SK-N-SH treated with all-trans-retinoic acid at 6 μM for 48 hours (cell line): Measurements from ENCODE around the gene GPHN.

Source experiments
- ATAC-seq: fragments of 200-7000 bp; cut with Tn5 transposase; 3 replicates; pipeline ENCODE4 v1.9.1; 2020; ENCODE audit warnings: mild to moderate bottlenecking, moderate library complexity
- ARNTL ChIP-seq: fragments of 450-650 bp; formaldehyde crosslinking; IDR thresholded peaks from 2 replicates; pipeline ENCODE4 v1.5.0; 2020; ENCODE audit warnings: low read depth, mild to moderate bottlenecking, moderate library complexity, borderline replicate concordance
- CSDC2 ChIP-seq: fragments of 250-450 bp; sonication (Bioruptor Pico); IDR thresholded peaks from 2 replicates; pipeline ENCODE4 v1.5.0; 2020; ENCODE audit warnings: mild to moderate bottlenecking, moderate library complexity
- GLIS3 ChIP-seq: fragments of 250-450 bp; sonication (Bioruptor Pico); IDR thresholded peaks from 2 replicates; pipeline ENCODE4 v1.5.0; 2020; ENCODE audit warnings: mild to moderate bottlenecking, moderate library complexity
- OSR1 ChIP-seq: fragments of 250-450 bp; sonication (Bioruptor Pico); IDR thresholded peaks from 2 replicates; pipeline ENCODE4 v1.8.0; 2022; ENCODE audit warnings: moderate library complexity, mild to moderate bottlenecking, inconsistent platforms
- POU6F1 ChIP-seq: fragments of 250-450 bp; sonication (Bioruptor Pico); IDR thresholded peaks from 2 replicates; pipeline ENCODE4 v1.8.0; 2021; ENCODE audit warnings: low read depth, mild to moderate bottlenecking, moderate library complexity, borderline replicate concordance
- PPARA ChIP-seq: fragments of 250-450 bp; sonication (Bioruptor Pico); IDR thresholded peaks from 2 replicates; pipeline ENCODE4 v1.5.0; 2020; ENCODE audit warnings: mild to moderate bottlenecking, borderline replicate concordance
- RARB ChIP-seq: fragments of 250-450 bp; sonication (Bioruptor Pico); IDR thresholded peaks from 2 replicates; pipeline ENCODE4 v1.8.0; 2021; ENCODE audit warnings: mild to moderate bottlenecking, moderate library complexity
- SNAI2 ChIP-seq: fragments of 250-450 bp; sonication (Bioruptor Pico); IDR thresholded peaks from 2 replicates; pipeline ENCODE4 v1.5.0; 2020; ENCODE audit warnings: mild to moderate bottlenecking, moderate library complexity
- TOX ChIP-seq: fragments of 250-450 bp; sonication (Bioruptor Pico); IDR thresholded peaks from 2 replicates; pipeline ENCODE4 v1.8.0; 2021; ENCODE audit warnings: mild to moderate bottlenecking, moderate library complexity, borderline replicate concordance
- TSHZ2 ChIP-seq: fragments of 250-450 bp; sonication (Bioruptor Pico); IDR thresholded peaks from 2 replicates; pipeline ENCODE4 v1.5.0; 2020; ENCODE audit warnings: mild to moderate bottlenecking, moderate library complexity
- ZC3H10 ChIP-seq: fragments of 250-450 bp; sonication (Bioruptor Pico); IDR thresholded peaks from 2 replicates; pipeline ENCODE4 v1.5.1; 2021; ENCODE audit warnings: mild to moderate bottlenecking, moderate library complexity
- ZFP30 ChIP-seq: fragments of 450-650 bp; formaldehyde crosslinking; IDR thresholded peaks from 2 replicates; pipeline ENCODE4 v1.5.0; 2022; ENCODE audit warnings: mild to moderate bottlenecking, moderate library complexity
- ZNF565 ChIP-seq: fragments of 450-650 bp; formaldehyde crosslinking; conservative IDR thresholded peaks from 2 replicates; pipeline ENCODE4 v1.5.0; 2020; ENCODE audit warnings: low read depth, mild to moderate bottlenecking, moderate library complexity
- ZNF70 ChIP-seq: fragments of 450-650 bp; formaldehyde crosslinking; IDR thresholded peaks from 2 replicates; pipeline ENCODE4 v1.5.0; 2020; ENCODE audit warnings: mild to moderate bottlenecking, moderate library complexity
- ZNF8 ChIP-seq: fragments of 450-650 bp; formaldehyde crosslinking; IDR thresholded peaks from 2 replicates; pipeline ENCODE4 v1.5.0; 2020; ENCODE audit warnings: mild to moderate bottlenecking, moderate library complexity
- TF ChIP-seq, protein P1 (sequence below): fragments of 250-450 bp; sonication (Bioruptor Pico); IDR thresholded peaks from 2 replicates; pipeline ENCODE4 v1.5.1; 2020; ENCODE audit warnings: low read depth, mild to moderate bottlenecking, moderate library complexity
- TF ChIP-seq, protein P2 (sequence below): fragments of 250-450 bp; sonication (Bioruptor Pico); IDR thresholded peaks from 2 replicates; pipeline ENCODE4 v1.5.1; 2021; ENCODE audit warnings: mild to moderate bottlenecking, moderate library complexity

Gene GPHN

DNA sequence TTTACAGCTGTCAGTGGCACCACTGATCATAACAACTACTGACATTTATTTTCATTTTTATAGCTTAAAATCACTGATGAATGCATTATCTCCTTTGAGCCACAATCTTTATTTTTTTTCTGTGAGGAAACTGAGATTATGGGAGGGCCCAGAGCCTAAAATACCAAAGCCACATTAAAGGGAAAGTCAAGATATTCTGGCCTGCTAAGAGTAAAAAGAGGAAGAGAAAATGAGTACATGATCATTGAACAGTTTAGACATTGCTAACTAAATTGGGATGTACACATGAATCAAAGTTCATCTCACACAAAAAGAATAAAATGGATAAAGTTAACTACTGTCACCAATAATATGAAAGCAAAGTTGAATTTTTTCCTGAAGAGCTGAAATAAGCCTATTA lies 510.8 kb downstream of the GPHN start:
- no peak for TF ChIP-seq POU6F1 (CRISPR knock-in tag)
- no peak for TF ChIP-seq CSDC2 (CRISPR knock-in tag)
- no peak for TF ChIP-seq SNAI2 (CRISPR knock-in tag)
- no peak for TF ChIP-seq TOX (CRISPR knock-in tag)
- no peak for TF ChIP-seq PPARA (CRISPR knock-in tag)
- no peak for TF ChIP-seq TSHZ2 (CRISPR knock-in tag)
- TF ChIP-seq ARNTL (CRISPR knock-in tag), result no peak
- ATAC-seq, result no peak

GRCh38 chr14:67019796-67020195 lies 511.8 kb downstream of the GPHN start:
- TF ChIP-seq SNAI2 (CRISPR knock-in tag), result no peak
- no peak for TF ChIP-seq POU6F1 (CRISPR knock-in tag)
- TF ChIP-seq ZFP30 (CRISPR knock-in tag), result no peak
- no peak for TF ChIP-seq ZNF8 (CRISPR knock-in tag)
- no peak for TF ChIP-seq TOX (CRISPR knock-in tag)
- TF ChIP-seq, protein P1, sequence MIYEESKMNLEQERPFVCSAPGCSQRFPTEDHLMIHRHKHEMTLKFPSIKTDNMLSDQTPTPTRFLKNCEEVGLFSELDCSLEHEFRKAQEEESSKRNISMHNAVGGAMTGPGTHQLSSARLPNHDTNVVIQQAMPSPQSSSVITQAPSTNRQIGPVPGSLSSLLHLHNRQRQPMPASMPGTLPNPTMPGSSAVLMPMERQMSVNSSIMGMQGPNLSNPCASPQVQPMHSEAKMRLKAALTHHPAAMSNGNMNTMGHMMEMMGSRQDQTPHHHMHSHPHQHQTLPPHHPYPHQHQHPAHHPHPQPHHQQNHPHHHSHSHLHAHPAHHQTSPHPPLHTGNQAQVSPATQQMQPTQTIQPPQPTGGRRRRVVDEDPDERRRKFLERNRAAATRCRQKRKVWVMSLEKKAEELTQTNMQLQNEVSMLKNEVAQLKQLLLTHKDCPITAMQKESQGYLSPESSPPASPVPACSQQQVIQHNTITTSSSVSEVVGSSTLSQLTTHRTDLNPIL (CRISPR knock-in tag), result no peak
- TF ChIP-seq OSR1 (CRISPR knock-in tag), result no peak
- no peak for TF ChIP-seq GLIS3
- TF ChIP-seq ZC3H10 (CRISPR knock-in tag), result no peak
- TF ChIP-seq, all 23 proteins: peak for 0
- no peak for ATAC-seq

- no peak for ATAC-seq
- TF ChIP-seq ZNF565 (CRISPR knock-in tag), result no peak
- TF ChIP-seq ZC3H10 (CRISPR knock-in tag), result no peak
- TF ChIP-seq ARNTL (CRISPR knock-in tag), result no peak
- TF ChIP-seq, protein P2, sequence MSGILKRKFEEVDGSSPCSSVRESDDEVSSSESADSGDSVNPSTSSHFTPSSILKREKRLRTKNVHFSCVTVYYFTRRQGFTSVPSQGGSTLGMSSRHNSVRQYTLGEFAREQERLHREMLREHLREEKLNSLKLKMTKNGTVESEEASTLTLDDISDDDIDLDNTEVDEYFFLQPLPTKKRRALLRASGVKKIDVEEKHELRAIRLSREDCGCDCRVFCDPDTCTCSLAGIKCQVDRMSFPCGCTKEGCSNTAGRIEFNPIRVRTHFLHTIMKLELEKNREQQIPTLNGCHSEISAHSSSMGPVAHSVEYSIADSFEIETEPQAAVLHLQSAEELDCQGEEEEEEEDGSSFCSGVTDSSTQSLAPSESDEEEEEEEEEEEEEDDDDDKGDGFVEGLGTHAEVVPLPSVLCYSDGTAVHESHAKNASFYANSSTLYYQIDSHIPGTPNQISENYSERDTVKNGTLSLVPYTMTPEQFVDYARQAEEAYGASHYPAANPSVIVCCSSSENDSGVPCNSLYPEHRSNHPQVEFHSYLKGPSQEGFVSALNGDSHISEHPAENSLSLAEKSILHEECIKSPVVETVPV (CRISPR knock-in tag), result no peak
- TF ChIP-seq GLIS3, result no peak
- TF ChIP-seq ZNF70 (CRISPR knock-in tag), result no peak
- TF ChIP-seq TSHZ2 (CRISPR knock-in tag), result no peak
- no peak for TF ChIP-seq RARB
- TF ChIP-seq, all 23 proteins: peak for 0
Measured at GRCh38 chr14:67031920-67032774, 524.2 kb downstream of the GPHN start.
